Cardiac muscle cell (in vitro differentiated cells and primary cell): ENCODE results near the gene LHX6. TPM values are rescaled to one million over a fixed set of nuclear protein-coding genes. Genes with fewer than 3 reads are reported as not detected.

Source experiments
- DNase-seq, 2 donors: peaks; one replicate each; pipeline versions ENCODE4 v3.0.0 to v3.0.0-alpha.2; 2010 to 2017; ENCODE audit warnings: low read depth in 1 of 2, low spot score in 1 of 2
- H3K27ac ChIP-seq: fragments of 200-600 bp; sonication (generic); 2 replicates; pipeline ENCODE4 v1.5.1; 2016
- H3K27me3 ChIP-seq: fragments of 200-600 bp; sonication (generic); 2 replicates; pipeline ENCODE4 v1.6.0; 2016; ENCODE audit warnings: control low read depth
- H3K36me3 ChIP-seq: fragments of 200-600 bp; sonication (generic); 2 replicates; pipeline ENCODE4 v1.5.1; 2016; ENCODE audit warnings: control low read depth
- H3K4me1 ChIP-seq: fragments of 200-600 bp; sonication (generic); 2 replicates; pipeline ENCODE4 v1.8.1; 2017; ENCODE audit warnings: low read depth, mild to moderate bottlenecking, mixed run types
- H3K4me3 ChIP-seq: fragments of 200-600 bp; sonication (generic); 2 replicates; pipeline ENCODE4 v1.5.1; 2016; ENCODE audit warnings: mild to moderate bottlenecking
- H3K9me3 ChIP-seq: fragments of 200-600 bp; sonication (generic); 2 replicates; pipeline ENCODE4 v1.5.1; 2017; ENCODE audit warnings: low read depth, mild to moderate bottlenecking, control low read depth
- polyA plus RNA-seq: library from polyadenylated mRNA; unstranded; fragments of >200 nt; fragmentation: Nextera tagmentation; extraction: Ambion mirVana; gene quantifications from 2 replicates; pipeline ENCODE4 v1.2.1, GENCODE V29; 2016
- total RNA-seq: library from RNA; depleted of rRNA; stranded (reverse); fragments of >200 nt; gene quantifications from 2 replicates; pipeline ENCODE4 v1.2.3, GENCODE V29; 2016
- TF ChIP-seq, protein P1 (sequence below): IDR thresholded peaks from 2 replicates; pipeline ENCODE4 v1.5.1; 2012; ENCODE audit warnings: low read depth, mild to moderate bottlenecking, low read length

The LHX6 gene
- total and polyA plus RNA-seq, 2 experiments from 2014 or later, result 0.12 TPM; not detected in 1

DNA sequence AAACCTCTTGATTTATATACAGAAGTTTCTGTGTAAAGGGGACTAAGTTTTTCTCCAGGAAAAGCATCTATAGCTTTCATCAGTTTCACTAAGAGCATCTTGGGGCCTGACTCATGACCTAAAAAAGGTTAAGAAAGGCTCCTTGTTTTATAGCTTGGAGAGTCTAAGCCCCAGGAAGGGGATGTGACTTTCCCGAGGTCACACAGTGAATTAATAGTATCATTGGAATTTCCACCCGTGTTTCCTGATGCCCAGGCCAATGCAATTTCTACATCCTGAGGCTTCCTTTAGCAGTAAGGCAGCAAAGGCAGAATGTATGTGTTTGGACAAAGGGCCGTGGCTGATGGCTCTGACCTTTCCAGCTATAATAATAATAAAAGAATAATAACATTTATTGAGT, 60.4 kb downstream of the LHX6 start:
- no peaks in the 10 kb centered on the region for H3K9me3 ChIP-seq
- no peak overlapping the region for H3K27ac ChIP-seq
- H3K27me3 ChIP-seq, result peaks cover 12% of the 10 kb centered on the region
- no peak overlapping the region for H3K4me3 ChIP-seq
- TF ChIP-seq, protein P1, sequence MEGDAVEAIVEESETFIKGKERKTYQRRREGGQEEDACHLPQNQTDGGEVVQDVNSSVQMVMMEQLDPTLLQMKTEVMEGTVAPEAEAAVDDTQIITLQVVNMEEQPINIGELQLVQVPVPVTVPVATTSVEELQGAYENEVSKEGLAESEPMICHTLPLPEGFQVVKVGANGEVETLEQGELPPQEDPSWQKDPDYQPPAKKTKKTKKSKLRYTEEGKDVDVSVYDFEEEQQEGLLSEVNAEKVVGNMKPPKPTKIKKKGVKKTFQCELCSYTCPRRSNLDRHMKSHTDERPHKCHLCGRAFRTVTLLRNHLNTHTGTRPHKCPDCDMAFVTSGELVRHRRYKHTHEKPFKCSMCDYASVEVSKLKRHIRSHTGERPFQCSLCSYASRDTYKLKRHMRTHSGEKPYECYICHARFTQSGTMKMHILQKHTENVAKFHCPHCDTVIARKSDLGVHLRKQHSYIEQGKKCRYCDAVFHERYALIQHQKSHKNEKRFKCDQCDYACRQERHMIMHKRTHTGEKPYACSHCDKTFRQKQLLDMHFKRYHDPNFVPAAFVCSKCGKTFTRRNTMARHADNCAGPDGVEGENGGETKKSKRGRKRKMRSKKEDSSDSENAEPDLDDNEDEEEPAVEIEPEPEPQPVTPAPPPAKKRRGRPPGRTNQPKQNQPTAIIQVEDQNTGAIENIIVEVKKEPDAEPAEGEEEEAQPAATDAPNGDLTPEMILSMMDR, result no peak
- DNase-seq, result no peak
- H3K4me1 ChIP-seq, result no peaks in the 10 kb centered on the region
- no peaks in the 10 kb centered on the region for H3K36me3 ChIP-seq

DNA sequence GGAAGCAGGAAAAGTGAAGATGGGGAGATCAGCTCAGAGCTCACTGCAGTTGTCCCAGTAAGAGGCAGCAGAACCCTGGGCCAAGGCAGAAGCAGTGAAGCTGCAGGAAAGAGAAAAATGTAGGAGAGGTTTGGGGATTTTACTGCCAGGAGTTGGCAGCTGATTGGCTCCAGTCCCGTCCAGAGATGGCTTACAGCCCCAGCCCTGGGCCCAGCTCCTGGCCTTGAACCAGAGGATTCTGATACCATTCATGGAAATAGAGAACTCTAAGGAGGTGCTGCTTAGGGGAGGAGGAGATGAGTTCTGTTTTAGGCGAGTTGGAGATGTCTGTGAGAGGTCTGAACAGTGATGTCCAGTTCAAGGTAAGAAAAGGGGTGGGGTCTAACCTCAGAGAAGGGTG, 64.5 kb downstream of the LHX6 start:
- no peak for DNase-seq
- no peaks in the 10 kb centered on the region for H3K36me3 ChIP-seq
- H3K4me3 ChIP-seq, result no peak overlapping the region
- H3K9me3 ChIP-seq, result no peaks in the 10 kb centered on the region
- no peaks in the 10 kb centered on the region for H3K4me1 ChIP-seq
- H3K27ac ChIP-seq, result no peak overlapping the region
- TF ChIP-seq, protein P1, result no peak
- H3K27me3 ChIP-seq, result peaks cover 8% of the 10 kb centered on the region

DNA sequence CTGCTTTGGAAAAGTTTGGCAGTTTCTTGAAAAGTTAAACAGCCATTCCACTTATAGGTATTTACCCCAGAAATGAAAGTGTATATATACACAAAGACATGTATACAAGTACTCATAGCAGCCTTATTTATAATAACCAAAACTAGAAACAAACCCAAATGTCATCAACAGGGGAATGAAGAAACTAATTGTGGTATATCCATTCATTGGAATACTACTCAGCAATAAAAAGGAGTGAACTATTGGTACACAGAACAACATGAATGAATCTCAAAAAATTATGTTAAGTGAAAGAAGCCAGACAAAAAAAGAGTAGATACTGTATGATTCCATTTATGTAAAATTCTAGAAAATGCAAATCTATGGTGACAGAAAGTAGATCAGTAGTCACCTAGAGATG, 66.3 kb downstream of the LHX6 start:
- no peaks in the 10 kb centered on the region for H3K4me1 ChIP-seq
- H3K9me3 ChIP-seq, result no peaks in the 10 kb centered on the region
- DNase-seq, result no peak
- H3K4me3 ChIP-seq, result no peak overlapping the region
- TF ChIP-seq, protein P1, result no peak
- no peaks in the 10 kb centered on the region for H3K36me3 ChIP-seq
- no peak overlapping the region for H3K27ac ChIP-seq
- H3K27me3 ChIP-seq, result peaks cover 8% of the 10 kb centered on the region

DNA sequence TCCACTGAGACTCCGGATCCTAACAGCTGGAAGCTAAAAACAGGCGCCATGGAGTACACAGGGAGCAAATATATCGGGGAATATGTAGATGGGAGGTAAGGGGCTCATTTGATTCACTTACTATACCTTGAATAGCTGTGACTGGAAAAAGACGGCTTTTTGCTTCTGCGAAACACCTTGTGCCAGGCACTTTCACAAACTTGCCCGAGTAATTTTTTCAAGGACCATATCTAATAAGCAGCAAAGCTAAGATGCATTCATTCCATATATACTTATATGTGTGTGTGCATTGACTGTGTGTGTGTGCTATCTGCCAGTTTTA, 68.9 kb downstream of the LHX6 start:
- H3K27me3 ChIP-seq, result peaks cover 7% of the 10 kb centered on the region
- H3K9me3 ChIP-seq, result no peaks in the 10 kb centered on the region
- TF ChIP-seq, protein P1, result no peak
- no peaks in the 10 kb centered on the region for H3K4me1 ChIP-seq
- H3K27ac ChIP-seq, result no peak overlapping the region
- DNase-seq, result no peak
- H3K36me3 ChIP-seq, result no peaks in the 10 kb centered on the region
- peak overlapping the region; percentile 74 for H3K4me3 ChIP-seq

DNA sequence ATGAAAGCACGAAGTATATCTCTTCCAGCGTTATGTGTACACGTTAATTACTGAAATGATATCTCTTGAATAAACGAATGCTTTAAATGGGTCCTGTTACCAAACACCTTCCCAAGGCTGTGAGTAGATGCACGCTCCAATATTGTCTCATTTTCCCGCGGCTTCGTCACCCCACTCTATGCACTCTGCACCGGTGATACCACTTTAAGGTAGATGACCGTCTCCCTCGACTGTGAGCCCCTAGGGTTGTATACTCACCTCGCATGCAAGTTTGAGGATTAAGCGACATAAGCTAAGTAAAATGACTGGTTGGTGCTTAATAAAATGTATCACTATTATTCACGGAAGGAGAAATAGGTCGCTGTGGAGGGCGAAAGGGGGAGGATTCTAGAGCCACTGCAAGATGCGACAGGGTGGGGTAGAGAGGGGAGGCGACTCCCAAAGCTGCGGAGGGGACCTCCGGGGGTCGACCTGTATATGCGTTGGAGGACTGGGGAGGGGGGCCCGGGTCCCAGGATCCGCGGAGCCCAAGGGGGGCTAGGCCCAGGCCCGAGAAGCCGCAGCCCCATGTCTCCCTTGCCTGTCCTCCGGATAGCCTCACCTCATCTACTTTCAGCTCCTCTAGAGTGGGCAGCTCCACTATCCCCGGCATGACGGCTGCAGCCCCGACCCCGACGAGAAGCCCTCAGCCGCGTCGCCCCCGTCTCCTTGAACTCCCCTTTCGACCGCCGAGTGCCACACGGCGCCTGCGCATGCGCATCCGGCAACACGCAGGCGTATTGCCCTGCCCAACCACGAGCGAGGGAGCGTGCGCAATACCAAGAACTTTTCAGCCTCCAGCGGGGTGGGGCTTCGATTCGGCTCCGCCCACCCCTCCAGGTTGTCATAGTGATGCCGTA, 69.5 kb downstream of the LHX6 start, which contains the start of the genes MORN5 and NDUFA8:
TSS of gene MORN5 (plus strand) at position 883 of the 899 bp plus-strand sequence. CDS start 65 bp downstream, outside the sequence.
TSS of gene NDUFA8 (minus strand) at position 754 of the 899 bp plus-strand sequence. CDS start at position 652, 102 bp downstream.
- peaks cover under 1% of the 10 kb centered on the region for H3K27me3 ChIP-seq
- no peaks in the 10 kb centered on the region for H3K4me1 ChIP-seq
- peak within 1 kb of the TSS; percentile 71 for H3K27ac ChIP-seq
- no peaks in the 10 kb centered on the region for H3K9me3 ChIP-seq
- peak within 1 kb of the TSS; percentile 74 for H3K4me3 ChIP-seq
- TF ChIP-seq, protein P1, result no peak
- H3K36me3 ChIP-seq, result no peaks in the 10 kb centered on the region
- peak; percentile 97 to 98 for DNase-seq
